Omental fat pad (tissue), 4 donors: ENCODE measurements around the gene GBP4. TPM values are rescaled to one million over a fixed set of nuclear protein-coding genes. Genes with fewer than 3 reads are reported as not detected.

Experiments used
- ATAC-seq: fragments of 150-250 bp; one replicate; pipeline ENCODE4 v1.9.1; 2016; ENCODE audit warnings: mild to moderate bottlenecking, moderate library complexity; ENCODE audit not compliant: low FRiP score
- DNase-seq: peaks from one replicate; pipeline ENCODE4 v3.0.0-alpha.2; 2019; ENCODE audit warnings: low spot score
- CTCF ChIP-seq, 3 donors: fragments of 450-650 bp; IDR thresholded peaks; one replicate each; pipeline ENCODE4 v1.5.1; 2016 to 2017; ENCODE audit warnings: antibody characterized with exemption in 3 of 3, mild to moderate bottlenecking in 3 of 3, moderate library complexity in 2 of 3
- total RNA-seq, 4 donors: library from RNA; depleted of rRNA; stranded (reverse); fragments of >200 nt; gene quantifications; one replicate each; pipeline ENCODE4 v1.1.0, GENCODE V29; 2016

GBP4 gene
- total RNA-seq, 4 donors from 2014 or later, result 4.1 to 95.2 (median 7.5) TPM

- no peak for DNase-seq
- ATAC-seq, result no peak
- TF ChIP-seq CTCF (IDR thresholded peaks at IDR 0.05), result no peak
Observed at GRCh38 chr1:89191314-89191713, 7.4 kb downstream of the GBP4 start.

- TF ChIP-seq CTCF (IDR thresholded peaks at IDR 0.05), result no peak
- no peak for ATAC-seq
- no peak for DNase-seq
Observed at GRCh38 chr1:89190017-89190416, 8.7 kb downstream of the GBP4 start.

GRCh38 chr1:89179343-89179742 lies 19.4 kb downstream of the GBP4 start:
- ATAC-seq (no peak), DNase-seq (no peak)
- TF ChIP-seq CTCF (IDR thresholded peaks at IDR 0.05), result no peak

GRCh38 chr1:89176971-89177370 lies 21.8 kb downstream of the GBP4 start:
- DNase-seq (no peak), ATAC-seq (no peak)
- TF ChIP-seq CTCF (IDR thresholded peaks at IDR 0.05), result no peak

GRCh38 chr1:89175601-89176256 lies 23.0 kb downstream of the GBP4 start, which contains the start of gene GBP7:
GBP7 (minus strand) TSS chr1:89176003; CDS start chr1:89171935, 4,068 bp downstream.
- no peak for ATAC-seq
- TF ChIP-seq CTCF (IDR thresholded peaks at IDR 0.05), result no peak
- DNase-seq, result no peak

- TF ChIP-seq CTCF (IDR thresholded peaks at IDR 0.05), result no peak
- no peak for DNase-seq
- no peak for ATAC-seq
Observed at GRCh38 chr1:89174491-89174890, 24.3 kb downstream of the GBP4 start.

- no peak for DNase-seq
- ATAC-seq, result no peak
- no peak for TF ChIP-seq CTCF (IDR thresholded peaks at IDR 0.05)
Observed at GRCh38 chr1:89172468-89173143, 26.1 kb downstream of the GBP4 start.
